Erythroblast (primary cell): ENCODE measurements around the gene YARS2.

ENCODE experiments used
- GATA1 ChIP-seq: IDR thresholded peaks from 2 replicates; pipeline ENCODE4 v1.6.1; 2011; ENCODE audit warnings: low read depth, mild to moderate bottlenecking, control low read depth, low read length, moderate library complexity
- POLR2A ChIP-seq: IDR thresholded peaks from 2 replicates; pipeline ENCODE4 v1.6.1; 2011; ENCODE audit warnings: mild to moderate bottlenecking, low read length

DNA sequence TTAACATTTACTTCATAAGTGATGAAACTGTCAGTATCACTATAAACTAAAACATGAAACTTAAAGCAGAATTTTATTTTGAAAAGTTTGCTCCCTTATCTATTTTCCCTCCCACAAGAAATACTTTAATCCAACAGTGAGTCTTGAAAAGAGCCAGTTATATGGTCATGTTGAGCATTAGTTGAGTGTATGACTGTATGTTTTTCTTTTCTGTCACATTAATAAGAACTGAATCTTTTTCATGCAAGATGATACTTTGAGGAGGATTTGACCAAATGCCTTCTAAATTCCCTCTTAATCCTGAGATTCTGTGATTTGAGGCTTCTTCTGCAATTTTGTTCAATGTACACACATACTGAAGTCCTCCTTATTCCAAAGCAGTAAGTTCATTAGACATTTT, 33.7 kb upstream of the YARS2 start:
- no peak for TF ChIP-seq POLR2A
- TF ChIP-seq GATA1: no peak
